NCI-H2227 (cell line): Measurements from ENCODE around the gene MAS1L.
"Not testable (repeated sequence)": the region's sequence is repeated elsewhere in the genome, so short reads cannot be mapped to it uniquely, and the experiment has no call there.

ENCODE experiments used
- DNase-seq: peaks from one replicate; lab custom pipeline; 2025; ENCODE audit not compliant: unreplicated experiment; lab: John Stamatoyannopoulos, UW

Gene MAS1L

GRCh38 chr6:29483735-29484134, 4.0 kb downstream of the MAS1L start:
- DNase-seq: no peak

GRCh38 chr6:29483186-29483585, 4.6 kb downstream of the MAS1L start:
- no peak for DNase-seq

- DNase-seq: no peak
Measured at GRCh38 chr6:29479560-29479959, 8.2 kb downstream of the MAS1L start.

- no peak for DNase-seq
Measured at GRCh38 chr6:29478740-29479139, 9.0 kb downstream of the MAS1L start.

GRCh38 chr6:29477923-29478450, 9.8 kb downstream of the MAS1L start:
- no peak for DNase-seq

- no peak for DNase-seq
Measured at GRCh38 chr6:29474996-29475395, 12.8 kb downstream of the MAS1L start.

- DNase-seq: no peak
Measured at GRCh38 chr6:29466241-29466640, 21.5 kb downstream of the MAS1L start.

- DNase-seq: no peak
Measured at GRCh38 chr6:29465801-29466200, 22.0 kb downstream of the MAS1L start.

GRCh38 chr6:29465279-29465678, 22.5 kb downstream of the MAS1L start:
- DNase-seq: no peak

- no peak for DNase-seq
Measured at GRCh38 chr6:29462022-29462421, 25.7 kb downstream of the MAS1L start.

GRCh38 chr6:29461021-29461814, 26.5 kb downstream of the MAS1L start:
- no peak for DNase-seq

- DNase-seq: no peak
Measured at GRCh38 chr6:29456971-29457370, 30.8 kb downstream of the MAS1L start, which contains the start of the genes OR11A1 and OR2H1. OR11A1 (minus strand) TSS chr6:29457071; CDS start chr6:29427641, 29,430 bp downstream. OR2H1 (plus strand) TSS chr6:29457155; CDS start chr6:29461770, 4,615 bp downstream.

GRCh38 chr6:29451471-29452193, 36.1 kb downstream of the MAS1L start:
- no peak for DNase-seq

GRCh38 chr6:29447670-29448069, 40.1 kb downstream of the MAS1L start:
- no peak for DNase-seq

GRCh38 chr6:29444031-29444430, 43.7 kb downstream of the MAS1L start:
- not testable (repeated sequence) for DNase-seq

GRCh38 chr6:29442719-29443118, 45.0 kb downstream of the MAS1L start:
- DNase-seq: no peak

- DNase-seq: no peak
Measured at GRCh38 chr6:29439006-29439405, 48.8 kb downstream of the MAS1L start, which contains the start of gene OR10C1. OR10C1 (plus strand) TSS chr6:29439306; CDS start chr6:29440016, 710 bp downstream.

- peak; percentile 67 for DNase-seq
Measured at GRCh38 chr6:29436730-29437129, 51.0 kb downstream of the MAS1L start.
